Measurements from ENCODE around the gene ZNF808. TPM values are rescaled to one million over a fixed set of nuclear protein-coding genes. Genes with fewer than 3 reads are reported as not detected.

The ZNF808 gene
- total and polyA plus RNA-seq, 9 of the 15 experiments (the other 6 are each of a cell fraction or from before 2014, with no cell fraction given) = 3.1 to 20.1 (median 10.9) TPM

DNA sequence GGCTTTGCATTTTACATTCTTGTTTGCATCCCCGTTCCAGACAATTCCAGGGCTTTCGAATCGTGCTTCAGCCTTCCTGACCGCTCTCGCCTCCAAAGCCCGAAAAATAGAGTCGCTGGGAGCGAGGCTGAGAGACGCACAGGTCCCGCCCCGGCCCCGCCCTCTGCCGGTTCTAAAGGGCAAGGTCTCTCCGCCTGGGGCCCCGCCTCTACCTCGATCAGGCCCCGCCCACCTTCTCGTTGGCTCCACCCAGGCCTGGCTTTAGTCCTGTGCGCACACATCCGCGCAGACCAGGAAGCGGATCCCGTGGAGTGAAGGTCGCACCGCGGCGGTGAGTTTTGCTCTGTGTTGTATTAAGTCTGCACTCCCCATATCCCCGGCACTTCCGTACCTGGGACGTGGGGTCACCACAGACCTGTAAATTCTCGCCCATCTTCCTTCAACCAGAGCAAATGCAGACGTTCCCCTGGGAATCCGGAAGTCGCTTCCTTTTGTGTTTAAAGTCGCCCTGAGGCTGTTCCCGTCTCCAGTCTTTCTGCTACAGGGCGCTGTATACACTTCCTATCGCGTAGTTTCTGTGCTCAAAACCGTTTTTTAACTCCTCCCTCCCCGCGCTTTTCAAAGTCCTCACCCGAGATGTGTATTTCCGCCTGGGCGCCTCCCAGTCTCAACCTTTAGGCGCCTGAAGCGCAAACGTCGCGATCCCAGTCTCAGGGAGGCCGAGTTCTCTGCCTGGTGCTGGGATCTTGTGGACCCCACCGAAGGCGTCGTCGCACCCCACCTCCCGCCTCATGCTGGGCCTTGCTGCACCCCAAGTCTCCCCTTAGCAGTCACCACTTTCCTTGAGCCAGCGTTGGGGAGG lies 42.8 kb downstream of the ZNF808 start, which contains the start of gene ZNF701 (continued):
- TF ChIP-seq SIN3B (IDR thresholded peaks at IDR 0.05; ENCODE audit: low read depth) = 0 out of 2 replicates have a peak, but pooled peaks have one; percentile 12
- TF ChIP-seq NRF1 (conservative IDR thresholded peaks at IDR 0.05 in 1 of 2, IDR thresholded peaks at IDR 0.05 in 1 of 2) = peak; percentile 95 to 96
- no peak for TF ChIP-seq FOS (IDR thresholded peaks at IDR 0.05; ENCODE audit: extremely low read depth, insufficient read length)
- peak; percentile 85 for TF ChIP-seq MEIS2 (IDR thresholded peaks at IDR 0.05; ENCODE audit: partially characterized antibody)
- TF ChIP-seq POLR2B (IDR thresholded peaks at IDR 0.05; ENCODE audit: low read depth, partially characterized antibody) = peak; percentile 92
- TF ChIP-seq, protein P1, sequence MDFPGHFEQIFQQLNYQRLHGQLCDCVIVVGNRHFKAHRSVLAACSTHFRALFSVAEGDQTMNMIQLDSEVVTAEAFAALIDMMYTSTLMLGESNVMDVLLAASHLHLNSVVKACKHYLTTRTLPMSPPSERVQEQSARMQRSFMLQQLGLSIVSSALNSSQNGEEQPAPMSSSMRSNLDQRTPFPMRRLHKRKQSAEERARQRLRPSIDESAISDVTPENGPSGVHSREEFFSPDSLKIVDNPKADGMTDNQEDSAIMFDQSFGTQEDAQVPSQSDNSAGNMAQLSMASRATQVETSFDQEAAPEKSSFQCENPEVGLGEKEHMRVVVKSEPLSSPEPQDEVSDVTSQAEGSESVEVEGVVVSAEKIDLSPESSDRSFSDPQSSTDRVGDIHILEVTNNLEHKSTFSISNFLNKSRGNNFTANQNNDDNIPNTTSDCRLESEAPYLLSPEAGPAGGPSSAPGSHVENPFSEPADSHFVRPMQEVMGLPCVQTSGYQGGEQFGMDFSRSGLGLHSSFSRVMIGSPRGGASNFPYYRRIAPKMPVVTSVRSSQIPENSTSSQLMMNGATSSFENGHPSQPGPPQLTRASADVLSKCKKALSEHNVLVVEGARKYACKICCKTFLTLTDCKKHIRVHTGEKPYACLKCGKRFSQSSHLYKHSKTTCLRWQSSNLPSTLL (IDR thresholded peaks at IDR 0.05) = no peak
- TF ChIP-seq MYC (IDR thresholded peaks at IDR 0.05; ENCODE audit: low read depth, low read length) = no peak
- TF ChIP-seq MYC (CRISPR knock-in tag; IDR thresholded peaks at IDR 0.05; ENCODE audit: borderline replicate concordance, low read depth) = 0 out of 2 replicates have a peak, but pooled peaks have one; percentile 11
- TF ChIP-seq HCFC1 (IDR thresholded peaks at IDR 0.05; ENCODE audit: low read depth, low read length) = peak; percentile 41; the same call in 1 of the 2 replicates
- peak; percentile 83 for TF ChIP-seq ELF4 (CRISPR knock-in tag; IDR thresholded peaks at IDR 0.05)
- TF ChIP-seq ARID1B (IDR thresholded peaks at IDR 0.05) = 0 out of 2 replicates have a peak, but pooled peaks have one; percentile 9
- TF ChIP-seq, protein P2, sequence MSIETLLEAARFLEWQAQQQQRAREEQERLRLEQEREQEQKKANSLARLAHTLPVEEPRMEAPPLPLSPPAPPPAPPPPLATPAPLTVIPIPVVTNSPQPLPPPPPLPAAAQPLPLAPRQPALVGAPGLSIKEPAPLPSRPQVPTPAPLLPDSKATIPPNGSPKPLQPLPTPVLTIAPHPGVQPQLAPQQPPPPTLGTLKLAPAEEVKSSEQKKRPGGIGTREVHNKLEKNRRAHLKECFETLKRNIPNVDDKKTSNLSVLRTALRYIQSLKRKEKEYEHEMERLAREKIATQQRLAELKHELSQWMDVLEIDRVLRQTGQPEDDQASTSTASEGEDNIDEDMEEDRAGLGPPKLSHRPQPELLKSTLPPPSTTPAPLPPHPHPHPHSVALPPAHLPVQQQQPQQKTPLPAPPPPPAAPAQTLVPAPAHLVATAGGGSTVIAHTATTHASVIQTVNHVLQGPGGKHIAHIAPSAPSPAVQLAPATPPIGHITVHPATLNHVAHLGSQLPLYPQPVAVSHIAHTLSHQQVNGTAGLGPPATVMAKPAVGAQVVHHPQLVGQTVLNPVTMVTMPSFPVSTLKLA (conservative IDR thresholded peaks at IDR 0.05) = peak in 1 of 2 experiments; percentile 80; a peak in 3 of 4 replicates
- TF ChIP-seq RAD21 (CRISPR knock-in tag; conservative IDR thresholded peaks at IDR 0.05 in 1 of 2, IDR thresholded peaks at IDR 0.05 in 1 of 2) = no peak; a peak in 1 of 4 replicates
- no peak for TF ChIP-seq MCM7 (IDR thresholded peaks at IDR 0.05)
- 0 out of 2 replicates have a peak, but pooled peaks have one; percentile 9 for TF ChIP-seq CTBP1 (IDR thresholded peaks at IDR 0.05; ENCODE audit: borderline replicate concordance)
- no peak for TF ChIP-seq MEF2A (IDR thresholded peaks at IDR 0.05; ENCODE audit: control insufficient read depth, low read depth, low read length)
- TF ChIP-seq, protein P3, sequence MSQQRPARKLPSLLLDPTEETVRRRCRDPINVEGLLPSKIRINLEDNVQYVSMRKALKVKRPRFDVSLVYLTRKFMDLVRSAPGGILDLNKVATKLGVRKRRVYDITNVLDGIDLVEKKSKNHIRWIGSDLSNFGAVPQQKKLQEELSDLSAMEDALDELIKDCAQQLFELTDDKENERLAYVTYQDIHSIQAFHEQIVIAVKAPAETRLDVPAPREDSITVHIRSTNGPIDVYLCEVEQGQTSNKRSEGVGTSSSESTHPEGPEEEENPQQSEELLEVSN (IDR thresholded peaks at IDR 0.05; ENCODE audit: borderline replicate concordance in 1 of 2, extremely low read depth in 1 of 2, insufficient read depth in 1 of 2, insufficient read length in 1 of 2, low read depth in 1 of 2, low read length in 1 of 2, poor library complexity in 1 of 2, severe bottlenecking in 1 of 2) = peak; percentile 39 to 63
- TF ChIP-seq POLR2G (IDR thresholded peaks at IDR 0.05; ENCODE audit: low read depth, low read length) = peak; percentile 86
- no peak for TF ChIP-seq EP300 (IDR thresholded peaks at IDR 0.05; ENCODE audit: low read length)
- peak; percentile 90 for TF ChIP-seq PHF20 (IDR thresholded peaks at IDR 0.05; ENCODE audit: partially characterized antibody)
- 0 out of 2 replicates have a peak, but pooled peaks have one; percentile 46 for TF ChIP-seq GABPB1 (CRISPR knock-in tag; IDR thresholded peaks at IDR 0.05)
- peak; percentile 59; the same call in 1 of the 2 replicates for TF ChIP-seq L3MBTL2 (IDR thresholded peaks at IDR 0.05)
- peak; percentile 81 for TF ChIP-seq PHF8 (IDR thresholded peaks at IDR 0.05; ENCODE audit: borderline replicate concordance, low read length)
